ENCODE measurements around the gene FAM236A. TPM values are rescaled to one million over a fixed set of nuclear protein-coding genes. Genes with fewer than 3 reads are reported as not detected.

Gene FAM236A
- total RNA-seq, result not detected in 2 replicates

GRCh38 chrX:72937906-72938305 is at the start of gene FAM236A:
Gene FAM236A (plus strand): TSS chrX:72938206. CDS start chrX:72938263, 57 bp downstream.

GRCh38 chrX:72912315-72912714 is 25.7 kb upstream of the FAM236A start, which contains the start of gene FAM236C:
Gene FAM236C (plus strand): TSS chrX:72912615. CDS start chrX:72912715, 100 bp downstream.

DNA sequence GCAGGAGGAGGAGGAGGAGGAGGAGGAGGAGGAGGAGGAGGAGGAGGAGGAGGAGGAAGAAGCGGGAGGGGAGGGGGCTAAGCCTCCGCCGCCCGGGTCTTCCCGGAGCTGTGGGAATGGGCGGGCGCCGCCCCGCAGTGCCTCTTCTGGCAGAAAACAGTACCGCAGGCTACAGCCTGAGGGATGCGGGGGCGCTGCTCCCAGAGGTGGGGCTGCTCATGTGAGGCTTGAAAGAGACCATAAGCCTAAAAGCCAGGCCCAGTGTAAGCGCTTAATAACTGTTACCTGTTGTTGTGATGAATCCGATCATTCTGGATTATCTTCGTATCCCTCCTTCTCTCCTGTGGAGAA is 5.8 kb downstream of the FAM236A start, which contains the start of gene DMRTC1:
Gene DMRTC1 (minus strand): TSS at position 19 of the 351 bp plus-strand sequence. CDS start 68,143 bp downstream, outside the sequence.

Other genes starting within 250 kb of the FAM236A start
- gene PHKA1, start 223.9 kb upstream of the FAM236A start, total RNA-seq, result 5.5 and 8.0 TPM in 2 replicates
- gene DMRTC1B, start 161.3 kb upstream of the FAM236A start, total RNA-seq, result not detected in 2 replicates
- gene FAM236B, start 155.5 kb upstream of the FAM236A start, total RNA-seq, result not detected in 2 replicates
- not detected in 2 replicates for gene FAM236D, start 130.0 kb upstream of the FAM236A start, total RNA-seq
- not detected in 2 replicates for gene FAM236C, start 25.6 kb upstream of the FAM236A start, total RNA-seq
- gene DMRTC1, start 5.6 kb downstream of the FAM236A start, total RNA-seq, result not detected in 2 replicates
- gene PABPC1L2B, start 64.7 kb downstream of the FAM236A start, total RNA-seq, result not detected in 2 replicates
- gene PABPC1L2A, start 141.3 kb downstream of the FAM236A start, total RNA-seq, result not detected in 2 replicates